ENCODE results near the gene FFAR1. TPM values are rescaled to one million over a fixed set of nuclear protein-coding genes. Genes with fewer than 3 reads are reported as not detected.

Gene FFAR1
- total and polyA plus RNA-seq, 2 of the 8 experiments (the other 6 are each of a cell fraction or from before 2014, with no cell fraction given), result not detected

GRCh38 chr19:35316560-35316959 is 31.1 kb upstream of the FFAR1 start:
- CTCF ChIA-PET (ENCODE audit: partially characterized antibody), result interaction anchor here (0.6 to 1.9 kb wide), 6 partner anchors 10 to 246 kb away, joined by 3 to 7 read pairs (median 3); partner anchors contain the start of gene FXYD3
- Histone ChIP-seq H3K4me1 (replicated peaks in 1 of 4; ENCODE audit: control insufficient read depth in 3 of 4, insufficient read depth in 4 of 4, low read length in 3 of 4) (no peaks in the 10 kb centered on the region), H3K36me3 (ENCODE audit: control insufficient read depth in 2 of 4, insufficient read depth in 4 of 4, low read length in 3 of 4) (no peaks in the 10 kb centered on the region), H3K27me3 (replicated peaks in 1 of 4; ENCODE audit: control insufficient read depth in 3 of 4, extremely low read depth in 1 of 4, insufficient read depth in 3 of 4, low read length in 3 of 4) (no peaks in the 10 kb centered on the region), H3K56ac (replicated peaks; ENCODE audit: insufficient read length, low read depth, low read length) (no peak overlapping the region), H3K4ac (replicated peaks; ENCODE audit: insufficient read length, low read depth, low read length) (no peak overlapping the region), H3K9ac (replicated peaks in 1 of 4; ENCODE audit: extremely low read depth in 1 of 4, low read depth in 3 of 4, low read length in 3 of 4) (no peak overlapping the region), H3K79me2 (ENCODE audit: control insufficient read depth in 1 of 2, insufficient read depth in 2 of 2, low read length in 2 of 2) (no peaks in the 10 kb centered on the region), H2AFZ (ENCODE audit: low read length) (no peak overlapping the region), H3K4me2 (ENCODE audit: insufficient read depth in 1 of 2, low read depth in 2 of 2, low read length in 2 of 2) (no peak overlapping the region), H3K27ac (ENCODE audit: low read depth, low read length) (no peak overlapping the region), H3K14ac (ENCODE audit: insufficient read length) (no peak overlapping the region), H3K23me2 (ENCODE audit: low read depth, low read length) (no peaks in the 10 kb centered on the region), H4K5ac (ENCODE audit: insufficient read length, low read depth, low read length) (no peak overlapping the region), H3K79me1 (ENCODE audit: low read depth, low read length) (no peaks in the 10 kb centered on the region), H2BK12ac (ENCODE audit: low read depth, low read length) (no peak overlapping the region), H3K18ac (ENCODE audit: extremely low read depth, low read length) (no peak overlapping the region), H3K9me3 (ENCODE audit: insufficient read depth in 2 of 2, low read depth in 1 of 2, low read length in 1 of 2) (no peaks in the 10 kb centered on the region), H3K23ac (ENCODE audit: insufficient read length) (no peak overlapping the region), H2BK120ac (replicated peaks; ENCODE audit: low read depth, low read length) (no peak overlapping the region), H2BK20ac (ENCODE audit: low read length) (no peak overlapping the region), H2BK15ac (ENCODE audit: low read length) (no peak overlapping the region), H2BK5ac (ENCODE audit: low read depth, low read length) (no peak overlapping the region), H2AK5ac (ENCODE audit: low read depth, low read length) (no peak overlapping the region), H4K91ac (replicated peaks; ENCODE audit: insufficient read length, low read length) (no peak overlapping the region), H3K4me3 (ENCODE audit: extremely low read depth in 1 of 4, insufficient read depth in 2 of 4, low read depth in 3 of 4, low read length in 4 of 4) (no peak overlapping the region), H4K8ac (ENCODE audit: extremely low read depth, insufficient read depth, low read length) (no peak overlapping the region), H4K20me1 (replicated peaks in 1 of 2; ENCODE audit: control insufficient read depth in 1 of 2, insufficient read depth in 2 of 2, low read length in 2 of 2) (no peaks in the 10 kb centered on the region)
- no peak for DNase-seq (ENCODE audit: low read depth in 1 of 2, low spot score in 2 of 2)
- FAIRE-seq, result no peak
- POLR2A ChIA-PET (ENCODE audit: partially characterized antibody), result interaction anchor here (1.3 kb wide), 1 partner anchor 194 kb away, joined by 4 read pairs; no protein-coding TSS in a partner anchor
- 87% methylated on average over 9 of the region's 9 CpGs; no CpG with 5 or more reads in 1 of the 2 experiments for WGBS, 2 experiments (ENCODE audit: extremely low coverage in 1 of 2, insufficient coverage in 1 of 2, insufficient read length in 1 of 2, insufficient replicate concordance in 2 of 2, low coverage in 1 of 2, low lambda C conversion rate in 2 of 2, missing lambda C conversion rate in 1 of 2)
- no peak for TF ChIP-seq KDM1A (IDR thresholded peaks at IDR 0.05; ENCODE audit: borderline replicate concordance, low read length)
- TF ChIP-seq TBP (IDR thresholded peaks at IDR 0.05; ENCODE audit: low read depth, low read length), result no peak
- TF ChIP-seq CHD1 (IDR thresholded peaks at IDR 0.05; ENCODE audit: low read depth, low read length), result no peak
- TF ChIP-seq GTF2F1 (IDR thresholded peaks at IDR 0.05; ENCODE audit: borderline replicate concordance, low read depth, low read length), result no peak
- TF ChIP-seq BACH1 (IDR thresholded peaks at IDR 0.05; ENCODE audit: low read length), result no peak
- no peak for TF ChIP-seq TEAD4 (IDR thresholded peaks at IDR 0.05; ENCODE audit: low read depth, low read length)
- TF ChIP-seq TAF7 (optimal IDR thresholded peaks at IDR 0.05; ENCODE audit: borderline replicate concordance, low read depth, low read length), result no peak
- TF ChIP-seq, protein P1, sequence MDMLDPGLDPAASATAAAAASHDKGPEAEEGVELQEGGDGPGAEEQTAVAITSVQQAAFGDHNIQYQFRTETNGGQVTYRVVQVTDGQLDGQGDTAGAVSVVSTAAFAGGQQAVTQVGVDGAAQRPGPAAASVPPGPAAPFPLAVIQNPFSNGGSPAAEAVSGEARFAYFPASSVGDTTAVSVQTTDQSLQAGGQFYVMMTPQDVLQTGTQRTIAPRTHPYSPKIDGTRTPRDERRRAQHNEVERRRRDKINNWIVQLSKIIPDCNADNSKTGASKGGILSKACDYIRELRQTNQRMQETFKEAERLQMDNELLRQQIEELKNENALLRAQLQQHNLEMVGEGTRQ (IDR thresholded peaks at IDR 0.05; ENCODE audit: low read length), result no peak
- no peak for TF ChIP-seq EZH2 (IDR thresholded peaks at IDR 0.05; ENCODE audit: low read depth, low read length, severe bottlenecking)
- TF ChIP-seq GABPA (IDR thresholded peaks at IDR 0.05; ENCODE audit: borderline replicate concordance, insufficient read depth, low read length), result no peak
